ENCODE data around the gene CPEB3. TPM values are rescaled to one million over a fixed set of nuclear protein-coding genes. Genes with fewer than 3 reads are reported as not detected.

The CPEB3 gene
- total RNA-seq, 1 experiment from 2014 or later: 2.4 TPM

DNA sequence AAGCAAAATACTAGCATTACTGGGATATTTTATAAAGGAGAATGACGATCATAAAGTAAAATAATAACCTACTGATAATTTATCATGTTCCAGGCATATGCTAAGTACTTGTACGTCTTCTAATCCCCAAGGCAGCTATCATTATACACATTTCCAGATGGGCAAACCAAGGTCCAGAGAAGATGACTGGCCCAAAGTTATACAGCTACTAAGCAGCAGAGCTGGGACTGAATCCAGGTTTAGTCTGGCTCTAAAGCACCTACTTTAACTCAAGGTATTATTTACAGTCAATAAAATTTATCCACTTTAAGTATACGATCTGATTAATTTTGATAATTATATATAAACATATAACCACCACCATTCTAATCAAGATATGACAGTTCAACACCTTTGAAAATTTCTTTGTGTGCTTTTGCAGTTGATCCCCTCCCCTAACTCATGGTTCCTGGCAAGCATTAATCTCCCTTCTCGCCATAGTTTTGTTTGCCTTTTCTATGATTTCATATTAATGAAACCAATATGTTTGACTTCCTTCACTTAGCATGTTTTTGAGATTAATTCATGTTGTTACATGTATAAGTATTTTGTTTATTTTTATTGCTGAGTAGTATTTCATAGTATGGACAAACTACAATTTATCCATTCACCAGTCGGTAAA, 126.7 kb downstream of the CPEB3 start:
- no peaks in the 10 kb centered on the region for H3K9me3 ChIP-seq (ENCODE audit: control insufficient read depth, insufficient read depth, low read depth, low read length)
- H3K27me3 ChIP-seq (ENCODE audit: control insufficient read depth, insufficient read depth, low read length): no peaks in the 10 kb centered on the region
- BruUV-seq (replicated peaks): no TSS peak
- H3K36me3 ChIP-seq (ENCODE audit: control insufficient read depth, insufficient read depth, low read length): no peaks in the 10 kb centered on the region
- ChIA-PET POLR2A (no interaction called here), CTCF (no interaction called here)
- no peaks in the 10 kb centered on the region for H3K4me1 ChIP-seq (ENCODE audit: control insufficient read depth, insufficient read depth, low read length)
- TF ChIP-seq, protein P1, sequence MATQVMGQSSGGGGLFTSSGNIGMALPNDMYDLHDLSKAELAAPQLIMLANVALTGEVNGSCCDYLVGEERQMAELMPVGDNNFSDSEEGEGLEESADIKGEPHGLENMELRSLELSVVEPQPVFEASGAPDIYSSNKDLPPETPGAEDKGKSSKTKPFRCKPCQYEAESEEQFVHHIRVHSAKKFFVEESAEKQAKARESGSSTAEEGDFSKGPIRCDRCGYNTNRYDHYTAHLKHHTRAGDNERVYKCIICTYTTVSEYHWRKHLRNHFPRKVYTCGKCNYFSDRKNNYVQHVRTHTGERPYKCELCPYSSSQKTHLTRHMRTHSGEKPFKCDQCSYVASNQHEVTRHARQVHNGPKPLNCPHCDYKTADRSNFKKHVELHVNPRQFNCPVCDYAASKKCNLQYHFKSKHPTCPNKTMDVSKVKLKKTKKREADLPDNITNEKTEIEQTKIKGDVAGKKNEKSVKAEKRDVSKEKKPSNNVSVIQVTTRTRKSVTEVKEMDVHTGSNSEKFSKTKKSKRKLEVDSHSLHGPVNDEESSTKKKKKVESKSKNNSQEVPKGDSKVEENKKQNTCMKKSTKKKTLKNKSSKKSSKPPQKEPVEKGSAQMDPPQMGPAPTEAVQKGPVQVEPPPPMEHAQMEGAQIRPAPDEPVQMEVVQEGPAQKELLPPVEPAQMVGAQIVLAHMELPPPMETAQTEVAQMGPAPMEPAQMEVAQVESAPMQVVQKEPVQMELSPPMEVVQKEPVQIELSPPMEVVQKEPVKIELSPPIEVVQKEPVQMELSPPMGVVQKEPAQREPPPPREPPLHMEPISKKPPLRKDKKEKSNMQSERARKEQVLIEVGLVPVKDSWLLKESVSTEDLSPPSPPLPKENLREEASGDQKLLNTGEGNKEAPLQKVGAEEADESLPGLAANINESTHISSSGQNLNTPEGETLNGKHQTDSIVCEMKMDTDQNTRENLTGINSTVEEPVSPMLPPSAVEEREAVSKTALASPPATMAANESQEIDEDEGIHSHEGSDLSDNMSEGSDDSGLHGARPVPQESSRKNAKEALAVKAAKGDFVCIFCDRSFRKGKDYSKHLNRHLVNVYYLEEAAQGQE (IDR thresholded peaks at IDR 0.05; ENCODE audit: insufficient read depth in 1 of 2, low read depth in 2 of 2, low read length in 1 of 2): no peak
- TF ChIP-seq SIN3A (IDR thresholded peaks at IDR 0.05; ENCODE audit: borderline replicate concordance, insufficient read depth, low read depth, low read length) (no peak), POLR2AphosphoS5 (IDR thresholded peaks at IDR 0.05; ENCODE audit: low read depth, low read length) (no peak), TCF7L2 (IDR thresholded peaks at IDR 0.05; ENCODE audit: low read depth, low read length) (no peak)
- TF ChIP-seq, protein P2, sequence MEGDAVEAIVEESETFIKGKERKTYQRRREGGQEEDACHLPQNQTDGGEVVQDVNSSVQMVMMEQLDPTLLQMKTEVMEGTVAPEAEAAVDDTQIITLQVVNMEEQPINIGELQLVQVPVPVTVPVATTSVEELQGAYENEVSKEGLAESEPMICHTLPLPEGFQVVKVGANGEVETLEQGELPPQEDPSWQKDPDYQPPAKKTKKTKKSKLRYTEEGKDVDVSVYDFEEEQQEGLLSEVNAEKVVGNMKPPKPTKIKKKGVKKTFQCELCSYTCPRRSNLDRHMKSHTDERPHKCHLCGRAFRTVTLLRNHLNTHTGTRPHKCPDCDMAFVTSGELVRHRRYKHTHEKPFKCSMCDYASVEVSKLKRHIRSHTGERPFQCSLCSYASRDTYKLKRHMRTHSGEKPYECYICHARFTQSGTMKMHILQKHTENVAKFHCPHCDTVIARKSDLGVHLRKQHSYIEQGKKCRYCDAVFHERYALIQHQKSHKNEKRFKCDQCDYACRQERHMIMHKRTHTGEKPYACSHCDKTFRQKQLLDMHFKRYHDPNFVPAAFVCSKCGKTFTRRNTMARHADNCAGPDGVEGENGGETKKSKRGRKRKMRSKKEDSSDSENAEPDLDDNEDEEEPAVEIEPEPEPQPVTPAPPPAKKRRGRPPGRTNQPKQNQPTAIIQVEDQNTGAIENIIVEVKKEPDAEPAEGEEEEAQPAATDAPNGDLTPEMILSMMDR (IDR thresholded peaks at IDR 0.05): no peak
- DNase-seq (ENCODE audit: low read depth, low spot score) (no peak), ATAC-seq (no peak)
- in situ Hi-C loops (cut with HindIII; ENCODE audit: low pct_unique_long_range_greater_than_20kb, low sequenced_read_pairs) (no loop called here), intact Hi-C loops (cut with micrococcal nuclease; ENCODE audit: unreplicated experiment) (no loop called here)
- no peak overlapping the region for H3K4me3 ChIP-seq (ENCODE audit: low read depth in 2 of 2, low read length in 2 of 2)
- no peak overlapping the region for H3K27ac ChIP-seq (ENCODE audit: low read length)

DNA sequence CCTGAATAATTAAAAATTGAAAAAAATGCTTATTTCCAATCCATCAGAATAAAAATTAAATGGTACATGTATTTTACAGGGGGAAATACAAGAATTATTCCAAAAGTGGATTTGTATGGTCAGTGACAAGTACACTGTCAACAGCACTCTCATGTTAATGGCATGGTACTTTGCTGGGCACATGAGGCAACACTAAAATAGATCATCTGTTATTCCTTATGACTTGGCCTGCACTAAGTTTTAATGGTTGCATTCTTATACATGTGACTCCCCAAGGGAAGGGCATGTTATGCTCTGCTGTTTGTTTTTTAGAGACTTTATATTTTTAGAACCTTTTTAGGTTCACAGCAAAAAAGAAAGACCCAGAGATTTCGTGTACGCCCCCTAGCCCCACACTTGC, 128.3 kb downstream of the CPEB3 start:
- ATAC-seq (no peak), DNase-seq (ENCODE audit: low read depth, low spot score) (no peak)
- Histone ChIP-seq H3K27ac (ENCODE audit: low read length) (no peak overlapping the region), H3K36me3 (ENCODE audit: control insufficient read depth, insufficient read depth, low read length) (no peaks in the 10 kb centered on the region), H3K4me1 (ENCODE audit: control insufficient read depth, insufficient read depth, low read length) (no peaks in the 10 kb centered on the region), H3K27me3 (ENCODE audit: control insufficient read depth, insufficient read depth, low read length) (no peaks in the 10 kb centered on the region), H3K9me3 (ENCODE audit: control insufficient read depth, insufficient read depth, low read depth, low read length) (no peaks in the 10 kb centered on the region), H3K4me3 (ENCODE audit: low read depth in 2 of 2, low read length in 2 of 2) (no peak overlapping the region)
- BruUV-seq (replicated peaks): no TSS peak
- intact Hi-C loops (cut with micrococcal nuclease; ENCODE audit: unreplicated experiment): no loop called here
- TF ChIP-seq, protein P2 (IDR thresholded peaks at IDR 0.05): no peak
- TF ChIP-seq, protein P1 (IDR thresholded peaks at IDR 0.05; ENCODE audit: insufficient read depth in 1 of 2, low read depth in 2 of 2, low read length in 1 of 2): no peak
- TF ChIP-seq SIN3A (IDR thresholded peaks at IDR 0.05; ENCODE audit: borderline replicate concordance, insufficient read depth, low read depth, low read length) (no peak), TCF7L2 (IDR thresholded peaks at IDR 0.05; ENCODE audit: low read depth, low read length) (no peak), POLR2AphosphoS5 (IDR thresholded peaks at IDR 0.05; ENCODE audit: low read depth, low read length) (no peak)
- ChIA-PET POLR2A (no interaction called here), CTCF (no interaction called here)
- in situ Hi-C loops (cut with HindIII; ENCODE audit: low pct_unique_long_range_greater_than_20kb, low sequenced_read_pairs): no loop called here
